Chondrocyte (in vitro differentiated cells): ENCODE results near the gene SLC16A3. TPM values are rescaled to one million over a fixed set of nuclear protein-coding genes. Genes with fewer than 3 reads are reported as not detected.

Experiments used
- DNase-seq: peaks from one replicate; pipeline ENCODE4 v3.0.0; 2021; ENCODE audit warnings: mixed read lengths, low spot score
- H3K27ac Mint-ChIP-seq: one replicate; pipeline ENCODE4 v1.8.0; 2021; ENCODE audit warnings: mild to moderate bottlenecking, moderate library complexity, mixed read lengths; ENCODE audit not compliant: unreplicated experiment
- H3K27me3 Mint-ChIP-seq: 2 replicates; pipeline ENCODE4 v1.8.0; 2021; ENCODE audit warnings: low read depth, mixed read lengths
- H3K36me3 Mint-ChIP-seq: 2 replicates; pipeline ENCODE4 v1.8.0; 2021; ENCODE audit warnings: low read depth, mixed read lengths
- H3K4me1 Mint-ChIP-seq: 2 replicates; pipeline ENCODE4 v1.8.0; 2021; ENCODE audit warnings: low read depth, mild to moderate bottlenecking, mixed read lengths
- H3K4me3 Mint-ChIP-seq: one replicate; pipeline ENCODE4 v1.8.0; 2021; ENCODE audit warnings: mild to moderate bottlenecking, moderate library complexity, mixed read lengths; ENCODE audit not compliant: unreplicated experiment
- H3K9me3 Mint-ChIP-seq: 2 replicates; pipeline ENCODE4 v1.8.0; 2021; ENCODE audit warnings: low read depth, mixed read lengths
- total RNA-seq: library from RNA; stranded (reverse); gene quantifications from 3 replicates; pipeline ENCODE4 v1.2.1, GENCODE V29; 2021
- TF ChIP-seq, protein P1 (sequence below): fragments of 200-600 bp; sonication (generic); IDR thresholded peaks from 2 replicates; pipeline ENCODE4 v1.5.0; 2021; ENCODE audit warnings: antibody characterized with exemption, mild to moderate bottlenecking, moderate library complexity

The SLC16A3 gene
- total RNA-seq, 1 donor from 2014 or later, result 189 TPM

DNA sequence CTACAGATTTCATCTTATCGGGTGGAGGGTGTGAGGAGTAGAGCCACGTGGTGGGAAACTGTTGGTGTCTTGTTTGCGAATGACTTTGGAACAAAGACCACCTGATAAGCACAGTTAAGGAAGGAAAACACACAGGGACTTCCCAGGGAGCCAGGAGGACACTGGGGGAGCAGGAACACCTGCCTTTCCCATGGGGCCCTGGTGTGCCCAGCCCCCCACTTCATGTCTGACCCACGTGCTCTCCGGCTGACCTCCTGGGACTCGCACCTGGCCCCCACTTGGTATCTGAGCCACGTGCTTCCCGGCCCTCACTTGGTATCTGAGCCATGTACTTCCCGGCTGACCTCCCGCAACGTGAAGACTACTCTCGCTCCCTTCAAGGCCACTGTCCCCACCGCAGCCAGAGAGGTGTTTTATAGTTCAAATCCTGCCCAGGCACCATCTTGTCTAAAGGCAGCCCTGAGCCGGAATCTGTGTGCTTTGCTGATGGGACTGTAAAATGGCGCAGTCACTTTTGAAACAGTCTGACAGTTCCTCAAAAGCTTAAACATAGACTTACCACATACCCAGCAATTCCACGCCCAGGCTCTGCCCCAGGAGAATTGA, 50.0 kb downstream of the SLC16A3 start:
- TF ChIP-seq, protein P1, sequence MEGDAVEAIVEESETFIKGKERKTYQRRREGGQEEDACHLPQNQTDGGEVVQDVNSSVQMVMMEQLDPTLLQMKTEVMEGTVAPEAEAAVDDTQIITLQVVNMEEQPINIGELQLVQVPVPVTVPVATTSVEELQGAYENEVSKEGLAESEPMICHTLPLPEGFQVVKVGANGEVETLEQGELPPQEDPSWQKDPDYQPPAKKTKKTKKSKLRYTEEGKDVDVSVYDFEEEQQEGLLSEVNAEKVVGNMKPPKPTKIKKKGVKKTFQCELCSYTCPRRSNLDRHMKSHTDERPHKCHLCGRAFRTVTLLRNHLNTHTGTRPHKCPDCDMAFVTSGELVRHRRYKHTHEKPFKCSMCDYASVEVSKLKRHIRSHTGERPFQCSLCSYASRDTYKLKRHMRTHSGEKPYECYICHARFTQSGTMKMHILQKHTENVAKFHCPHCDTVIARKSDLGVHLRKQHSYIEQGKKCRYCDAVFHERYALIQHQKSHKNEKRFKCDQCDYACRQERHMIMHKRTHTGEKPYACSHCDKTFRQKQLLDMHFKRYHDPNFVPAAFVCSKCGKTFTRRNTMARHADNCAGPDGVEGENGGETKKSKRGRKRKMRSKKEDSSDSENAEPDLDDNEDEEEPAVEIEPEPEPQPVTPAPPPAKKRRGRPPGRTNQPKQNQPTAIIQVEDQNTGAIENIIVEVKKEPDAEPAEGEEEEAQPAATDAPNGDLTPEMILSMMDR, result no peak
- no peak overlapping the region for H3K4me3 Mint-ChIP-seq
- DNase-seq, result no peak
- no peaks in the 10 kb centered on the region for H3K27me3 Mint-ChIP-seq
- no peaks in the 10 kb centered on the region for H3K9me3 Mint-ChIP-seq
- peaks cover 19% of the 10 kb centered on the region for H3K4me1 Mint-ChIP-seq
- peaks cover 1% of the 10 kb centered on the region for H3K36me3 Mint-ChIP-seq
- H3K27ac Mint-ChIP-seq, result no peak overlapping the region

DNA sequence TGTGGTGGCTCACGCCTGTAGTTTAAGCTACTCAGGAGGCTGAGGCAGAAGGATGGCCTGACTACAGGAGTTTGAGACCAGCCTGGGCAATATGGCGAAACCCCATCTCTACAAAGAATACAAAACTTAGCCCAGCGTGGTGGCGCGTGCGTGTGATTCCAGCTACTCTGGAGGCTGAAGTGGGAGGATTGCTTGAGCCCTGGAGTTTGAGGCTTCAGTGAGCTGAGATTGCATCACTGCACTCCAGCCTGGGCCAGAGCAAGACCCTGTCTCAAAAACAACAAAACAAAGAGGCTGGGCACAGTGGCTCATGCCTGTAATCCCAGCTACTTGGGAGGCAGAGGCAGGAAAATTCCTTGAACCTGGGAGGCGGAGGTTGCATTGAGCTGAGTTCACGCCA, 51.7 kb downstream of the SLC16A3 start:
- no peak overlapping the region for H3K27ac Mint-ChIP-seq
- H3K9me3 Mint-ChIP-seq, result no peaks in the 10 kb centered on the region
- peaks cover 1% of the 10 kb centered on the region for H3K36me3 Mint-ChIP-seq
- no peak for DNase-seq
- H3K4me3 Mint-ChIP-seq, result no peak overlapping the region
- H3K27me3 Mint-ChIP-seq, result no peaks in the 10 kb centered on the region
- TF ChIP-seq, protein P1, result no peak
- peaks cover 21% of the 10 kb centered on the region for H3K4me1 Mint-ChIP-seq

DNA sequence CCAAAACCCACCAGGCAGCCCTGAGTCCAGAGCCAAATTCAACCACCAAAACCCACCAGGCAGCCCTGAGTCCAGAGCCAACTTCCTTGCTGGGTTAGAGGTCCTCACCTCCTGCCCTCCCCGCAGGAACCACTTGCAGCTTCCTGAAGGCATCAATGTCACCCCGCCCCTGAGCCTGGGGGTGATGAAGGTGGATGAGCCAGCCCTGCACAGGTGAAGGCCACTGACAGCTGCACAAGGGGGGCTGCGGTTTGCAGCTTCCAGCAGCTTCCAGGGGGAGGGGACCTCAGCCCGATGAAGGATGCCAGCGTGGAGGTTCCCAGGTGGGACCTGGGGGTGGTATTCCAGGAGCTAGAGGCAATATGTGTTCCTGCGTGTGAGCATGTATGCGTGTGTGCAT, 52.2 kb downstream of the SLC16A3 start:
- no peaks in the 10 kb centered on the region for H3K9me3 Mint-ChIP-seq
- H3K36me3 Mint-ChIP-seq, result peaks cover 1% of the 10 kb centered on the region
- H3K4me1 Mint-ChIP-seq, result peaks cover 21% of the 10 kb centered on the region
- H3K27ac Mint-ChIP-seq, result no peak overlapping the region
- no peak for DNase-seq
- TF ChIP-seq, protein P1, result no peak
- no peak overlapping the region for H3K4me3 Mint-ChIP-seq
- no peaks in the 10 kb centered on the region for H3K27me3 Mint-ChIP-seq

DNA sequence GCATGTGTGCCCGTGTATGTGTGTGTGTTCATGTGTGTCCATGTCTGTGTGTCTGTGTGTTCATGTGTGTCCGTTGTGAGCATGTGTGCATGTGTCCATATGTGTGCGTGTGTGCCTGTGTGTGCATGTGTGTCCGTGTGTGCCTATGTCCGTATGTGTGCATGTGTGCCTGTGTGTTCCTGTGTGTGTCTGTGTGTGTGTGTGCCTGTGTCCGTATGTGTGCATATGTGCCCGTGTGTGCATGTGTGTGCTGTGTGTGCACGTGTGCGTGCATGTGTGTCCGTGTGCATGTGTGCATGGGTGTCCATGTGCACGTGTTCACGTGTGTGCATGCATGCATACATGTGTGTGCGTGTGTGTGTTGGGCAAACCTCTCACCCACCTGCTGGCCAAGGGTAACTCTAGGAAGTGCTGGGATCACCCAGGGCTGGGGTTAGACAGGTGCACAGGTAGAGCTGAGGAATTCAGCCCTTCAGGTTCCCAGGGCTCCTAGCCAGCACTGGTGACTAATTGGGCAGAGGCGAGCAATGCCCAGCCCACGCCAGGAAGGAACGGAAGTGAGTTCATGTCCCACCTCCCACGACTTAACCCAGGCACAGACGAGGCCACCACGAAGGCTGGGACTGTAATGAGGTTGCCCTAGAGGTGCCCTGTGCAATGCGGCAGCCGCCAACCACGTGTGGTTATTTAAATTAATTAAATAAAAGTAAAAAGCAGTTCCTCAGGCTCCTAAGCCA, 52.8 kb downstream of the SLC16A3 start:
- Mint-ChIP-seq H3K4me3 (no peak overlapping the region), H3K4me1 (peaks cover 21% of the 10 kb centered on the region), H3K27me3 (no peaks in the 10 kb centered on the region), H3K9me3 (no peaks in the 10 kb centered on the region), H3K36me3 (peaks cover 1% of the 10 kb centered on the region), H3K27ac (no peak overlapping the region)
- DNase-seq, result no peak
- TF ChIP-seq, protein P1, result no peak

DNA sequence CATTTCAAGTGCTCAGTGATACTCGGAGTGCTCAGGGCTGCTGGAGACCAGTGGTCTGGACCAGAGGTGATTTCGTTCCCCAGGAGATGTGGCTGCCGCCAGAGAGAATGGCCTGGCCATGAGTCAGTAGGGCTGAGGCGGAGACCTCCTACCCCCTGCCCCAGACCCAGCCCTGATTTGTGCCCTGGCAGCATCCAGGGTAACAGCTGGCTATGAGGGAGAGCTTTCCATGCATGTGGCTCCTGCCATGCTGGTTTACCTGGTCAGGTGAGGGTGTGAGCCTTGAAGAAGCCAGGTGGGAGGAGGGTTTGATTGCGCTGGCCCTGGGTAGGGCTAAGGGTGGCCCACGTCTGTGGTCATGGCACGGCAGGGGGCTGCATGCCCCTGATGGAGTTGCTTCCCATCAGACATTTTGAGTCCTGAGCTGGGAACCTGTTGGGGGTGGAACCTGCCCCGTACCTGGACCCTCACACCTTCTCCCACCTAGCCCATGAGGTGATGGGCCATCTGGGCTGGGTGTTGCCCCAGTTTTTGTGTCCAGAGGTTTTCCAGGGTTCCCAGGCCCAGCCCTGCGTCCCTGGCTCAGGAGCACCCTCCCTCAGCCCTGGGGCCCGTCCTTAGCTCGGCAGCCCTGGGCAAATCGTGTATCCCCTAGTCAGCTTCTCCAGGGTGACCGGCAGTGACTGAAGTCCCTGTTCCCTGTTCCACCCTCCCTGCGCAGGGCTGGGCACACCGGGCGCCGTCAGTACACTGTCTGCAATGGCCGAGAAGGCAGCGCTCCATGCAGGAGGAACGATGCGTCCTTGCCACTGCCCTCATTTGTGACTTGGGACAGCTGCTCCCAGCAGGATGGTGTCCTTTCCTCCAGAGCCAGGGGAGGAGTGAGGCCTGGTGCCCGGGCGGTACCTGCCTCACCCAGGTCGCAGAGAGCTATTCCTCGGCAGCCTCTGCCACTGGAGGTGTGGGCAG, 53.7 kb downstream of the SLC16A3 start:
- TF ChIP-seq, protein P1, result no peak
- DNase-seq, result no peak
- no peak overlapping the region for H3K27ac Mint-ChIP-seq
- no peaks in the 10 kb centered on the region for H3K36me3 Mint-ChIP-seq
- H3K4me3 Mint-ChIP-seq, result no peak overlapping the region
- H3K9me3 Mint-ChIP-seq, result no peaks in the 10 kb centered on the region
- H3K4me1 Mint-ChIP-seq, result peaks cover 21% of the 10 kb centered on the region
- no peaks in the 10 kb centered on the region for H3K27me3 Mint-ChIP-seq
